Measurements from ENCODE around the gene TPT1.

Gene TPT1

DNA sequence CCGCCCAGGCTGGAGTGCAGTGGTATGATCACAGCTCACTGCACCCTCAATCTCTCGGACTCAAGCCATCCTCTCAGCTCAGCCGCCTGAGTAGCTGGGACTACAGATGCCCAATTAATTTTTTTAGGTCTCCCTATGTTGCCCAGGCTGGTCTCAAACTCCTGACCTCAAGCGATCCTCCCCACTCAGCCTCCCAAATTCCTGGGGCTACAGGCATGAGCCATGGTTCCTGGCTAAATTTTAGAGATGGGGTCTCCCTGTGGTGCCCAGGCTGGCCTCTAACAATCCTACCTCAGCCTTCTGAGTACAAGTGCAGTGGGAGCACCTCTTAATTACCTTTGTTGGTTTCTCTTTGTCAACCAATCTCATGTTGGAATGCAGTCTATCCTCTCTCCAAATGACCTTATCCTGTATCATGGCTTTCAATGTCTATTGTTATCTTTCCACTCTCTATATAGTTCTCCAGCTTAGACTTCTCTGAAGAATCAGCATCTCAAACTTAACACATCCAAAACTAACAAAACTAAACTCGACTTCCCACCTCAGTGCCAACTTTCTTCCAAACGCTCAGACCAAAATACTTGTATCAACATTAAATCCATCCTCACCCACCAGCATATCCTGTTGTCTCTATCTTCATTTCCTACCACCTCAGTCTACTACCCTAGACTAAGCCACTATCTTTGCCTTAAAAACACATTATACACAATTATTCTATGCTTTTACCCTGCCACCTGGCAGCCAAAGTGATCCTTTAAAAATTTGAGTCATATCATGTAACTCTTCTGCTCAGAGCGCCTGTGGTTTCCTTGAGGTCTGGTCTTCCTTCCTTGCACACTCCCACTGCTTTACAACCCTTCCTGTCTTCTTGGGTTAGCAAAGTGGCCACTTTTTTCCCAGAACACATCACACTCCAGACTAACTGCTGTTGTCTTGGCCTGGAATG lies 6.7 kb downstream of the TPT1 start:
- no peak for DNase-seq (ENCODE audit: low read depth)

GRCh38 chr13:45333251-45333976 lies 7.6 kb downstream of the TPT1 start:
- DNase-seq (ENCODE audit: low read depth): no peak

DNA sequence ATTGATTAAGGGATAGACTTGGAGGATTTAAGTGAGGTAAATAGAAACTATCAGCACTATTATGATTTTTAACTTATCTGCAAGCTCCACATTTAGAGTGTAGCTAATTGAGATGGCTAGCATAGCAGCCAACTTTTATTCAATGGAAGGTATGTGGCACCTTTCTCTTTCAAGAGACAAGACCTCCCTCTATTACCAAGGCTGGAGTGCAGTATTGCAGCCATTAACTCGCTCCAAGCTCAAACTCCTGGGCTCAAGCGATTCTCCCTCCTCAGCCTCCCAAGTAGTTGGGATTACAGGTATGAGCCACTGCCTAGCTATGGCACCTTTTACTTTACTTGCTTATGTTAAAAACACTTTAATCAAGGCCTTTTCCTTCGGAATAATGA lies 8.2 kb downstream of the TPT1 start:
- DNase-seq (ENCODE audit: low read depth): no peak

DNA sequence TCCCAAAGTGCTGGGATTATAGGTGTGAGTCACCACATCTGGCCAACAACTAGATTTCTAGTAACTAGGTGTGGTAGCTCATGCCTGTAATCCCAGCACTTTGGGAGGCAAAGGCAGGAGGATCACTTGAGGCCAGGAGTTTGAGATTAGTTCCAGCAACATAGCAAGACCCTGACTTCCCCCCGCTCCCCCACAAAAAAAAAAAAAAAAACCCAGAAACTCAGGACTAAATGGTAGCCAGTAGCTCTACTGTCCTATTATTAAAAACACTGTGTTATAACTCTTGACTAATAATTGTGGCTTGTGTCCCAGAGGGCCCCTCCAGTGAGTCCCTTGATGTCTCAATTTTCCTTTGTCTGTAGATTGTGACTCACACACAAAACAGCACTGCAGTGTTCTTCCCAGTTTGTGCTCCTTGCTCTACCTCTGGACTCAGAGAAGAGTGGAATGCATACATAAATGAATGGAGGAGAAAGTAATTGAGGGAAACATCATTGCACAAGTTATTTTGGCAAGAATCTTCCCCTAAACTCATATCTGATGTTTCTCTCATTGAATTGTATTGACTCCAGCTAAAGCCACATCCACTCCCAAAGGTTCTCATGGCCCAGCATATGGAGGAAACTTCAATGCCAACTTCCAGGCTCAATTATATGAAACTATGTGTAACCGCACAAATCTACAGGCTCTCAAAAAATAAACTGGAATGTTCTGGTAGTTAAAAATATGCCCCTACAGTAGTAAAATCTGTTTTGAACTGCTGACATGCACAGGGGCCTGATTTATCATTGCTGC lies 8.8 kb downstream of the TPT1 start:
- no peak for DNase-seq (ENCODE audit: low read depth)

GRCh38 chr13:45331692-45332035 lies 9.3 kb downstream of the TPT1 start:
- DNase-seq (ENCODE audit: low read depth): no peak

GRCh38 chr13:45331123-45331619 lies 9.8 kb downstream of the TPT1 start:
- DNase-seq (ENCODE audit: low read depth): no peak

- DNase-seq (ENCODE audit: low read depth): no peak
These were observed 12.3 kb downstream of the TPT1 start for GRCh38 chr13:45328661-45329111.

DNA sequence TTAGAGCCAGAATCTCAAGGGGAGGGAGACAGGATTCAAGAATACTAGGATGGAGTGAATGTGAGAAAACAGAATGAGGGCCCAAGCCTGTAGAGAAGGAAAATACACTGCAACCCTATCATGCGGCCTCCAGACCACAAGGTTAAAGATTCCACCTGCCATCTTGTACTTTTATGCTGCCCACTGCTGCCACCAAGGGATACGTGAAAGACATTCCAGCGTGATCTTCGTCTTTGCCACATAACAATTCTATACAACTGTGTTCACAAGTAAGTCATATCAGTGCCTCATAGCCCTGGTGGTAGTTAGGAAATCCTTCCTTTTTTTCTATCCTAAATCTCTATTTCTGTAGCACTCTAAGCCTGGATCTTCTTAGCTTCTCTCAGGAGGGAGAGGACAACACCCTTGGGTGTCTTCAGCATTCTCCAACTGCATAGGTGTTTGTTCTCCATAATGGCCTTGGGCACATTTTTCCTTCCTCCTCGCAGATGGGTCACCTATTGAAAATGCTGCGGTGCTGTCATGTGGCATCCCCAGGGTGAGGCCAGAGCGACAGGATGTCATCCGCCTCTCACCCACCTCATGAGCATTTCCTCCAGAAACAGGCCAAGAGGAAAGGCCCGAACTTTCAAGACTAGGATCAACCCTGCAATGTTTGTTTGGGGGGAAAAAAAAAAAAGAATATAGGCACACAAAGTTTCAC lies 13.6 kb downstream of the TPT1 start:
- DNase-seq (ENCODE audit: low read depth): no peak

- no peak for DNase-seq (ENCODE audit: low read depth)
These were observed 15.2 kb downstream of the TPT1 start for GRCh38 chr13:45325806-45326205.

DNA sequence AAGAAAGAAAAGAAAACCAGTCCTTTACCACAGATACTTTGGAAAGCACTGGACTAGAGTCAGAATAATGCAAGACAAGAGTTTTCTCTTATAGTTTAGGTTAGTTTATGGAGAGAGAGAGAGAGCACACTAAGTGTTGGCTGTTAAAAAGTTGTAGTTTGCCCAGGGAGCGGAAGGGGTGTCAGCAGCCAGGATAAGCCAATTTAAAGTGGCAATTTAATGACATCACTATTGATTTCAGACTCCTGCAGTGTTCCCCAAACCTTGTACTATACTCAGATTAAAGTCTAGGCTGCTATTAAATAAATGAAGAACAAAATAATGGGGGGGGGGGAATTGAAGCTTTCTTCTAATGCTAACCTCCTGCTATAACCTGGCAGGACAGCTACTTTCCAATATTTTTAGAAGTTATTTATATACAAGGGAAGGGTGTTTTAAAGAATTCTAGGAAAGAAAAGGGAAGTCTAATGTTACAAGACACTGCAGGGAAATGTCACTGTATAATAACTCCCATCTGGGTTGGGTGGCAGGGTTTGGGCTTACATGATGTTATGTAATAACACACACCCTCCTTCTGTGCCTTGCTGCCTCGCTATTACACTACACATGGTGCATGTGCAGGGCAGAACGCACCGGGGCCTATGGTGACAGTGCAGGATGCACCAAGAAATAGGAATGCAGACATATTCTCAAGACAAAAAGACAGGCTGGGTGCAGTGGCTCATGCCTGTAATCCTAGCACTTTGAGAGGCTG lies 19.9 kb downstream of the TPT1 start:
- no peak for DNase-seq (ENCODE audit: low read depth)

GRCh38 chr13:45316996-45317395 lies 24.0 kb downstream of the TPT1 start:
- DNase-seq (ENCODE audit: low read depth): no peak

DNA sequence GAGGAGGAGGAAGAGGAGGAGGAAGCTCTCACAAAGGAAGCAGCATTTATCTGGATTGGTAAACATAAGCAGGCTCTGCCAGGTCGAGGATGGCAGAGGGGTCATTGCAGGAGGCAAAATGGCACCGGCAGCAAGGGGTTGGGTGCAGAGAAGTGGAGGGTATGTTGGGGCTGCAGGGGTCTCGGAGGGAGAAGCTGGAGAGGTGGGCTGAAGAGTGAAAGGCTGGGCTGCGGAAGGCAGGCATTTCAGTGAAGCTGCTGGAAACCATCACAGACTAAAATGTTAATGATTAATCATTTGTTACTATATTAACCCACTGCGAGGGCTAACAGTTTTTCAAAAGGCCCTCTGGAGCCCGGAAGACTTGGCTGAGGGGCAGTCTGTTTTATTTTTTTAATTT lies 24.6 kb downstream of the TPT1 start:
- no peak for DNase-seq (ENCODE audit: low read depth)

- DNase-seq (ENCODE audit: low read depth): no peak
These were observed 25.3 kb downstream of the TPT1 start for GRCh38 chr13:45315520-45316167.

DNA sequence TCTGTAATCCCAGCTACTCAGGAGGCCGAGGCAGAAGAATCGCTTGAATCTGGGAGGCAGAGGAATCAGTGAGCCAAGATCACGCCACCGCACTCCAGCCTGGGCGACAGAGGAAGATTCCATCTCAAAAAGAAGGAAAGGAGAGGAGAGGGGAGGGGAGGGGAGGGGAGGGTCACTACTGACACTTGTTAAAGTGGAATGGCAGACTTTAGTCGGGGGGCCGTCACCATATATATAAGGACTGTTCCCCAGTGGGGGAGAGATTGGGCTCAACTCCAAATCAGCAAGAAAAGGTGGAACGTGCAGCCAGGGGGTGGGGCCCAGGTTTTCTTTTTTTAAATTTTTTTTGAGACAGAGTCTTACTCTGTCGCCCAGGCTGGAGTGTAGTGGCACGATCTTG lies 26.2 kb downstream of the TPT1 start:
- no peak for DNase-seq (ENCODE audit: low read depth)

DNA sequence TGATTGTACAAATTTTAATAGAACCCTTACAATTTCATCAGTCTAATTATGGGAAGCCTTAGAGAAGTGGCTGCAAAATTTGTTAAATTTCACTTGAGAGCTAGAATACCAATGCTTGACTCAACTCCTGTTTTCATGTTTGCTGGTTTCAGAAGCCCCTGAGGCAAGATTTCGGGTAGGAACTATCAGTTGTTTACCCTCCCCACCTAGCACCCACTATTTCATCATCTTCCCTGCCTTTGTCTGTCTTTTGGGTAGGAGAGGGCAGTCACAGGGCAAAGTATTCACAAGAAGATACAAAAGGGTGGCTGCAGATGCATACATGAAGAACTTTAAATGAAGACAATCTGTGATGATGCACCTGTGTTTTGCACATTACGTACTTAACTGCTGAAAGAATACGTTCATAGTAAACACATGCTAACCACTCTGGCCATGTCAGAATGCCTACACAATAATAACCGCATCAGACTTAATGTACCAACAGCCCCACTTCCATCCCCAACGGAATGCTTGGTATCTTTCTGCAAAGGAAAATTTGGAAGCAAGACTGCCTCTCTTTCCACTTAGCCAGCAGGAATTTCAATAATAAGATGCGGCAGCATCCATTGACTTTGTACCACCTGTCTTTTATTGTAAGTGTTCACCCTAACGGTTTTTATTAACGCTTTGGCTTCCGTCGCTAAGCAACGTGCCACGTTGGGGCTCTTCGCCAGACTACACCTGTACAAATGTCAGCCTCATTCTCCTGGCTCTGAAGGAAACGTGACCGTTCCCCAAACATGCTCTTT lies 30.4 kb downstream of the TPT1 start:
- no peak for DNase-seq (ENCODE audit: low read depth)

GRCh38 chr13:45306966-45307365 lies 34.0 kb downstream of the TPT1 start:
- DNase-seq (ENCODE audit: low read depth): no peak

GRCh38 chr13:45305079-45305478 lies 35.9 kb downstream of the TPT1 start:
- no peak for DNase-seq (ENCODE audit: low read depth)

GRCh38 chr13:45303866-45304265 lies 37.1 kb downstream of the TPT1 start:
- no peak for DNase-seq (ENCODE audit: low read depth)

- DNase-seq (ENCODE audit: low read depth): no peak
These were observed 38.0 kb downstream of the TPT1 start for GRCh38 chr13:45303026-45303425.

- DNase-seq (ENCODE audit: low read depth): no peak
These were observed 38.5 kb downstream of the TPT1 start for GRCh38 chr13:45302507-45302906.
